IMR-90 (cell line): ENCODE measurements around the gene ADAMTS18. TPM values are rescaled to one million over a fixed set of nuclear protein-coding genes. Genes with fewer than 3 reads are reported as not detected.

Source experiments
- ATAC-seq: fragments of 200-7000 bp; cut with Tn5 transposase; 2 replicates; pipeline ENCODE4 v1.9.1; 2020; ENCODE audit warnings: low read depth, mild to moderate bottlenecking, moderate library complexity
- BruUV-seq: library from RNA; stranded (reverse); fragments of 400-500 nt; replicated peaks from 2 replicates; lab custom pipeline; 2021; lab: Mats Ljungman, UMichigan
- CTCF ChIA-PET: fragments of 300-600 bp; formaldehyde crosslinking; extraction: SDS; loops from one replicate; lab custom pipeline; 2021; ENCODE audit warnings: antibody characterized with exemption; lab: Yijun Ruan, JAX
- POLR2A ChIA-PET: fragments of 300-600 bp; sonication (Branson Sonifier 250); formaldehyde crosslinking; loops from one replicate; lab custom pipeline; 2022; ENCODE audit warnings: antibody characterized with exemption; ENCODE audit not compliant: unreplicated experiment; lab: Charles Lee
- DNase-seq: peaks from one replicate; pipeline ENCODE4 v3.0.0; 2013
- H2AFZ ChIP-seq: replicated peaks from 2 replicates; pipeline ENCODE3; 2013; ENCODE audit warnings: low read length, mild to moderate bottlenecking; ENCODE audit not compliant: poor library complexity
- H2AK5ac ChIP-seq: 2 replicates; pipeline ENCODE4 v1.6.1; 2013; ENCODE audit warnings: low read depth, low read length, inconsistent platforms
- H2AK9ac ChIP-seq: replicated peaks from 2 replicates; pipeline ENCODE3; 2013; ENCODE audit warnings: mild to moderate bottlenecking, low read depth, low read length, moderate library complexity; ENCODE audit not compliant: poor library complexity
- H2BK120ac ChIP-seq: 2 replicates; pipeline ENCODE4 v1.6.1; 2013; ENCODE audit warnings: low read depth, low read length, inconsistent platforms
- H2BK15ac ChIP-seq: 3 replicates; pipeline ENCODE4 v1.6.1; 2013; ENCODE audit warnings: low read depth, low read length, inconsistent platforms
- H2BK20ac ChIP-seq: 2 replicates; pipeline ENCODE4 v1.6.1; 2013; ENCODE audit warnings: low read depth, mild to moderate bottlenecking, inconsistent platforms, low read length, moderate library complexity
- H2BK5ac ChIP-seq: 2 replicates; pipeline ENCODE4 v1.6.1; 2013; ENCODE audit warnings: mild to moderate bottlenecking, low read depth, low read length, inconsistent platforms; ENCODE audit not compliant: poor library complexity, severe bottlenecking
- H3K14ac ChIP-seq: replicated peaks from 2 replicates; pipeline ENCODE4 v1.6.1; 2013; ENCODE audit warnings: low read depth, low read length, inconsistent platforms
- H3K18ac ChIP-seq: 2 replicates; pipeline ENCODE4 v1.6.1; 2013; ENCODE audit warnings: low read depth, low read length, control low read depth
- H3K23ac ChIP-seq: 2 replicates; pipeline ENCODE4 v1.6.1; 2013; ENCODE audit warnings: low read depth, low read length, inconsistent platforms
- H3K27ac ChIP-seq: 2 replicates; pipeline ENCODE4 v1.5.1; 2013; ENCODE audit warnings: mild to moderate bottlenecking, control low read depth, low read length; ENCODE audit not compliant: insufficient read depth
- H3K27me3 ChIP-seq: 2 replicates; pipeline ENCODE4 v1.6.1; 2013; ENCODE audit warnings: low read length; ENCODE audit not compliant: control insufficient read depth, insufficient read depth
- H3K36me3 ChIP-seq: 2 replicates; pipeline ENCODE4 v1.6.1; 2013; ENCODE audit warnings: low read length, mixed read lengths; ENCODE audit not compliant: control insufficient read depth, insufficient read depth
- H3K4ac ChIP-seq: 2 replicates; pipeline ENCODE4 v1.6.1; 2013; ENCODE audit warnings: low read depth, low read length, inconsistent platforms
- H3K4me1 ChIP-seq: 2 replicates; pipeline ENCODE4 v1.6.1; 2013; ENCODE audit warnings: low read length, mixed read lengths; ENCODE audit not compliant: control insufficient read depth, insufficient read depth
- H3K4me2 ChIP-seq: 2 replicates; pipeline ENCODE4 v1.6.1; 2013; ENCODE audit warnings: low read depth, mild to moderate bottlenecking, control low read depth, low read length, moderate library complexity
- H3K4me3 ChIP-seq: 2 replicates; pipeline ENCODE4 v1.5.1; 2013; ENCODE audit warnings: low read depth, mild to moderate bottlenecking, control low read depth, low read length, moderate library complexity; ENCODE audit not compliant: insufficient read depth
- H3K56ac ChIP-seq: 2 replicates; pipeline ENCODE4 v1.6.1; 2013; ENCODE audit warnings: low read length, inconsistent platforms; ENCODE audit not compliant: insufficient read depth; ENCODE audit errors: extremely low read depth
- H3K79me1 ChIP-seq, 2 experiments: 2 replicates each; pipeline ENCODE4 v1.6.1; 2013; ENCODE audit warnings: low read length in 2 of 2, inconsistent platforms in 1 of 2, low read depth in 1 of 2
- H3K9ac ChIP-seq: 2 replicates; pipeline ENCODE4 v1.6.1; 2013; ENCODE audit warnings: low read depth, low read length, control low read depth
- H3K9me1 ChIP-seq: 2 replicates; pipeline ENCODE4 v1.6.1; 2013; ENCODE audit warnings: low read length, inconsistent platforms; ENCODE audit not compliant: insufficient read depth
- H3K9me3 ChIP-seq: 2 replicates; pipeline ENCODE4 v1.6.1; 2013; ENCODE audit warnings: low read length; ENCODE audit not compliant: control insufficient read depth, insufficient read depth
- H4K20me1 ChIP-seq: 2 replicates; pipeline ENCODE4 v1.6.1; 2013; ENCODE audit warnings: low read length, inconsistent platforms; ENCODE audit not compliant: insufficient read depth
- H4K5ac ChIP-seq: 2 replicates; pipeline ENCODE4 v1.6.1; 2013; ENCODE audit warnings: mild to moderate bottlenecking, low read depth, low read length, control low read depth
- H4K8ac ChIP-seq, 2 experiments: 2 replicates each; pipeline ENCODE4 v1.6.1; 2013; ENCODE audit warnings: low read depth in 2 of 2, low read length in 2 of 2, control low read depth in 1 of 2, inconsistent platforms in 1 of 2
- H4K91ac ChIP-seq: 2 replicates; pipeline ENCODE4 v1.6.1; 2013; ENCODE audit warnings: low read depth, low read length, inconsistent platforms; ENCODE audit not compliant: insufficient read depth
- MXI1 ChIP-seq: IDR thresholded peaks from 2 replicates; pipeline ENCODE4 v1.6.1; 2012; ENCODE audit warnings: low read depth, mild to moderate bottlenecking, low read length, moderate library complexity, borderline replicate concordance
- POLR2A ChIP-seq: IDR thresholded peaks from 2 replicates; pipeline ENCODE4 v1.6.1; 2012; ENCODE audit warnings: mild to moderate bottlenecking, low read depth, low read length
- WGBS, 2 experiments: methylation state at CpG; one replicate each; pipeline versions ENCODE4 v1.1.5 to v1.1.7; 2013; ENCODE audit warnings: missing lambda C conversion rate in 2 of 2; ENCODE audit not compliant: insufficient read length in 1 of 2; ENCODE audit errors: extremely low coverage in 2 of 2; 5-methylcytosine and 5-hydroxymethylcytosine counted together
- dilution Hi-C: fragments of 300-500 bp; cut with HindIII; formaldehyde crosslinking; loops from one replicate; pipeline ENCODE4 v1.14.3; 2018; ENCODE audit warnings: low sequenced_read_pairs; ENCODE audit not compliant: unreplicated experiment
- in situ Hi-C: fragments of 300-500 bp; cut with MboI; formaldehyde crosslinking; loops from 3 replicates; pipeline ENCODE4 v1.14.3; 2019; ENCODE audit warnings: low sequenced_read_pairs, inconsistent platforms, mixed read lengths
- intact Hi-C: fragments of 100-400 bp; cut with micrococcal nuclease; formaldehyde crosslinking; loops from 2 replicates; pipeline ENCODE4 v1.10.0; 2022
- polyA plus RNA-seq, 3 experiments: library from polyadenylated mRNA; depleted of rRNA; stranded (reverse); fragments of >200 nt; gene quantifications; 2 replicates each; pipeline ENCODE4 v1.2.3, GENCODE V29; 2012; ENCODE audit warnings: low replicate concordance in 1 of 3
- total RNA-seq: library from RNA; depleted of rRNA; stranded (reverse); fragments of >200 nt; gene quantifications from 2 replicates; pipeline ENCODE4 v1.2.3, GENCODE V29; 2012

Gene ADAMTS18
- total and polyA plus RNA-seq, 2 of the 4 experiments (the other 2 are of a cell fraction): not detected

DNA sequence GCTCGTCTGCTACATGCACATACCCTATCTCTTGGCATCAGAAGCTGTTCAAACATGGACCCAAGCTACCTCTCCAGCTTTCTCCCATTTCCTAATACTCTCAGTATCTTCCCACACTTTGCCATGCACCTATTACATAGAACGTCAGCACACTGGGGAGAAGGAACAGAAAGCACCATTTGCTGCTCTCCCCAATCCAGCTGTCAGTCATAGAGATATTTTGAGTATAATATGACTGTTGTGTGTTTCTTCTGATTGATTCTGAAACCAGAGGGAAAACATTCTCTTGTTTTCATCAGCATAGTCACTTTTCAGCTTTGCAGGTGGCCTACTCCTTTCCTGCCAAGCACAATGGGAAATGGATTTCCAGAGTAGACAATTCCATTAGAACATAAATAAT, 107.1 kb downstream of the ADAMTS18 start:
- H3K4me3 ChIP-seq: no peak overlapping the region
- H4K91ac ChIP-seq: no peak overlapping the region
- dilution Hi-C loops: no loop called here
- H2AK9ac ChIP-seq: no peak overlapping the region
- POLR2A ChIA-PET: no interaction called here
- no peaks in the 10 kb centered on the region for H3K27me3 ChIP-seq
- H3K56ac ChIP-seq: no peak overlapping the region
- H3K4me1 ChIP-seq: no peaks in the 10 kb centered on the region
- ATAC-seq: no peak
- H4K5ac ChIP-seq: no peak overlapping the region
- intact Hi-C loops: no loop called here
- no peak overlapping the region for H3K4me2 ChIP-seq
- no peak overlapping the region for H3K18ac ChIP-seq
- H2AFZ ChIP-seq: no peak overlapping the region
- H3K79me1 ChIP-seq: no peaks in the 10 kb centered on the region
- H4K20me1 ChIP-seq: no peaks in the 10 kb centered on the region
- TF ChIP-seq MXI1 (no peak), POLR2A (no peak)
- H2BK20ac ChIP-seq: no peak overlapping the region
- no peak overlapping the region for H2BK15ac ChIP-seq
- WGBS, 2 experiments: no CpG with 5 or more reads among the region's 2 CpGs
- H2AK5ac ChIP-seq: no peak overlapping the region
- H3K27ac ChIP-seq: no peak overlapping the region
- H2BK120ac ChIP-seq: no peak overlapping the region
- in situ Hi-C loops: no loop called here
- no peak overlapping the region for H4K8ac ChIP-seq
- no peak overlapping the region for H2BK5ac ChIP-seq
- no TSS peak for BruUV-seq
- H3K9me3 ChIP-seq: no peaks in the 10 kb centered on the region
- no peaks in the 10 kb centered on the region for H3K9me1 ChIP-seq
- no peak for DNase-seq
- no peaks in the 10 kb centered on the region for H3K36me3 ChIP-seq
- H3K23ac ChIP-seq: no peak overlapping the region
- CTCF ChIA-PET: no interaction called here
- no peak overlapping the region for H3K9ac ChIP-seq
- H3K4ac ChIP-seq: no peak overlapping the region
- H3K14ac ChIP-seq: no peak overlapping the region
